Trophoblast cell (in vitro differentiated cells and primary cell): ENCODE results near the gene VPS37D.
"Not testable (repeated sequence)": the region's sequence is repeated elsewhere in the genome, so short reads cannot be mapped to it uniquely, and the experiment has no call there.

Source experiments
- DNase-seq, 2 donors: peaks; one replicate each; pipeline ENCODE4 v3.0.0-alpha.2; 2016
- H2AFZ ChIP-seq: 2 replicates; pipeline ENCODE4 v1.6.1; 2013; ENCODE audit warnings: low read length, moderate library complexity, mild to moderate bottlenecking; ENCODE audit not compliant: insufficient read depth, poor library complexity
- H2AK5ac ChIP-seq: 2 replicates; pipeline ENCODE4 v1.6.1; 2013; ENCODE audit warnings: mild to moderate bottlenecking, low read length
- H2BK120ac ChIP-seq: 2 replicates; pipeline ENCODE4 v1.6.1; 2013; ENCODE audit warnings: low read length, mild to moderate bottlenecking, moderate library complexity; ENCODE audit not compliant: insufficient read depth, poor library complexity
- H2BK12ac ChIP-seq: 2 replicates; pipeline ENCODE4 v1.6.1; 2013; ENCODE audit warnings: mild to moderate bottlenecking, low read length, moderate library complexity
- H2BK5ac ChIP-seq: 2 replicates; pipeline ENCODE4 v1.6.1; 2013; ENCODE audit warnings: low read length, low read depth, moderate library complexity, mild to moderate bottlenecking; ENCODE audit not compliant: poor library complexity
- H3K14ac ChIP-seq: 2 replicates; pipeline ENCODE4 v1.6.1; 2013; ENCODE audit warnings: mild to moderate bottlenecking, low read length
- H3K18ac ChIP-seq: 2 replicates; pipeline ENCODE4 v1.6.1; 2013; ENCODE audit warnings: mild to moderate bottlenecking, low read length
- H3K23ac ChIP-seq: 2 replicates; pipeline ENCODE4 v1.6.1; 2013; ENCODE audit warnings: low read length
- H3K27ac ChIP-seq: 2 replicates; pipeline ENCODE4 v1.5.1; 2013; ENCODE audit warnings: low read depth, mild to moderate bottlenecking, inconsistent platforms, low read length, moderate library complexity
- H3K27me3 ChIP-seq: 2 replicates; pipeline ENCODE4 v1.6.1; 2013; ENCODE audit warnings: inconsistent platforms, mild to moderate bottlenecking, low read length, moderate library complexity; ENCODE audit not compliant: insufficient read depth
- H3K36me3 ChIP-seq, 2 experiments: 1 replicate in 1 of 2; 2 replicates in 1 of 2; pipeline ENCODE4 v1.6.1; 2013; ENCODE audit warnings: low read length in 2 of 2, mild to moderate bottlenecking in 2 of 2, moderate library complexity in 1 of 2; ENCODE audit not compliant: insufficient read depth in 2 of 2, control insufficient read depth in 1 of 2
- H3K4ac ChIP-seq: 2 replicates; pipeline ENCODE4 v1.6.1; 2013; ENCODE audit warnings: low read depth, mild to moderate bottlenecking, low read length, moderate library complexity
- H3K4me1 ChIP-seq, 2 experiments: 1 replicate in 1 of 2; 2 replicates in 1 of 2; pipeline ENCODE4 v1.6.1; 2013; ENCODE audit warnings: low read length in 2 of 2, mild to moderate bottlenecking in 2 of 2, moderate library complexity in 1 of 2; ENCODE audit not compliant: insufficient read depth in 2 of 2, control insufficient read depth in 1 of 2
- H3K4me2 ChIP-seq: 2 replicates; pipeline ENCODE4 v1.6.1; 2013; ENCODE audit warnings: inconsistent platforms, mild to moderate bottlenecking, low read length, moderate library complexity
- H3K4me3 ChIP-seq: 2 replicates; pipeline ENCODE4 v1.5.1; 2013; ENCODE audit warnings: mild to moderate bottlenecking, low read depth, low read length, inconsistent platforms
- H3K79me1 ChIP-seq: one replicate; pipeline ENCODE4 v1.6.1; 2013; ENCODE audit warnings: low read length
- H3K79me2 ChIP-seq: 2 replicates; pipeline ENCODE4 v1.6.1; 2013; ENCODE audit warnings: low read length, mild to moderate bottlenecking; ENCODE audit not compliant: control insufficient read depth, insufficient read depth, poor library complexity
- H3K9ac ChIP-seq: 2 replicates; pipeline ENCODE4 v1.6.1; 2013; ENCODE audit warnings: mild to moderate bottlenecking, low read length
- H3K9me3 ChIP-seq: 2 replicates; pipeline ENCODE4 v1.6.1; 2013; ENCODE audit warnings: low read depth, mild to moderate bottlenecking, control low read depth, inconsistent platforms, low read length; ENCODE audit not compliant: insufficient read depth
- H4K12ac ChIP-seq: 2 replicates; pipeline ENCODE4 v1.6.1; 2013; ENCODE audit warnings: low read depth, mild to moderate bottlenecking, low read length, moderate library complexity
- H4K8ac ChIP-seq: 2 replicates; pipeline ENCODE4 v1.6.1; 2013; ENCODE audit warnings: low read depth, mild to moderate bottlenecking, low read length, moderate library complexity
- H4K91ac ChIP-seq: one replicate; pipeline ENCODE4 v1.6.1; 2013; ENCODE audit warnings: low read depth, mild to moderate bottlenecking, low read length, moderate library complexity
- WGBS: extraction: QIAGEN DNeasy Blood & Tissue Kit; methylation state at CpG from one replicate; pipeline ENCODE4 v1.1.7; 2013; ENCODE audit warnings: missing lambda C conversion rate; ENCODE audit not compliant: insufficient read length, insufficient coverage; ENCODE audit errors: extremely low coverage; 5-methylcytosine and 5-hydroxymethylcytosine counted together

Gene VPS37D

DNA sequence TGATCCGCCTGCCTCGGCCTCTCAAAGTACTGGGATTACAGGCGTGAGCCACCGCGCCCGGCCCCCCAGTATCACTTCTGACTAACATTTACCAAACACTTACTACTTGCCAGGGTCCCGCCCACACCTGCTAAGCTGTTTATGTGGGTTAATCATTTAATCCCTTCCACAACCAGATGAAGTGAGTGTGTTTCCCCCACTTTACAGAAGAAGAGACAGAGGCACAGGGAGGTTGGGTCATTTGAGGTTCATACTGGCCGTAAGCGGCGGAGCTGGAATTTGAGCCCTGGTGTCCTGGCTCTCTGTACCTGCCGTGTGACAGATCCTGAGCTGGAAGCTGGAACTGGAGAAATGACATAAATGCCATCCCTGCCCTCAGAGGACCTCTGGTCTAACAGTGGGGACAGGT is 15.1 kb upstream of the VPS37D start:
- no peak overlapping the region for H2AFZ ChIP-seq
- peaks cover under 1% of the 10 kb centered on the region for H3K9me3 ChIP-seq
- no peaks in the 10 kb centered on the region for H3K36me3 ChIP-seq
- H3K27ac ChIP-seq = no peak overlapping the region
- no peak overlapping the region for H3K9ac ChIP-seq
- H3K14ac ChIP-seq = no peak overlapping the region
- peaks cover 19% of the 10 kb centered on the region for H3K27me3 ChIP-seq
- H3K4me1 ChIP-seq = peaks cover 0 to 4% of the 10 kb centered on the region in 2 experiments
- H2AK5ac ChIP-seq = no peak overlapping the region
- H3K79me1 ChIP-seq = no peaks in the 10 kb centered on the region
- no CpG with 5 or more reads among the region's 11 CpGs for WGBS
- no peak overlapping the region for H3K4me2 ChIP-seq
- H3K4ac ChIP-seq = no peak overlapping the region
- no peak overlapping the region for H3K18ac ChIP-seq
- no peak for DNase-seq
- no peak overlapping the region for H3K23ac ChIP-seq
- no peak overlapping the region for H2BK12ac ChIP-seq
- H3K4me3 ChIP-seq = no peak overlapping the region
- H4K12ac ChIP-seq = no peak overlapping the region
- H4K91ac ChIP-seq = no peak overlapping the region
- no peak overlapping the region for H4K8ac ChIP-seq
- no peak overlapping the region for H2BK120ac ChIP-seq
- H2BK5ac ChIP-seq = no peak overlapping the region
- H3K79me2 ChIP-seq = no peaks in the 10 kb centered on the region

- H3K4me2 ChIP-seq, H4K8ac ChIP-seq, H3K4me3 ChIP-seq, H2BK120ac ChIP-seq, H3K36me3 ChIP-seq, H3K79me1 ChIP-seq, H2AK5ac ChIP-seq, H3K9me3 ChIP-seq, H3K14ac ChIP-seq, H2BK12ac ChIP-seq, H3K18ac ChIP-seq, DNase-seq, H3K79me2 ChIP-seq, H4K91ac ChIP-seq, H3K9ac ChIP-seq, H2AFZ ChIP-seq, H4K12ac ChIP-seq, H2BK5ac ChIP-seq, H3K27me3 ChIP-seq, H3K27ac ChIP-seq, H3K4ac ChIP-seq, H3K4me1 ChIP-seq, H3K23ac ChIP-seq: not testable (repeated sequence)
- no CpG with 5 or more reads among the region's 4 CpGs for WGBS
These were observed 12.3 kb upstream of the VPS37D start for GRCh38 chr7:73655309-73655708.

DNA sequence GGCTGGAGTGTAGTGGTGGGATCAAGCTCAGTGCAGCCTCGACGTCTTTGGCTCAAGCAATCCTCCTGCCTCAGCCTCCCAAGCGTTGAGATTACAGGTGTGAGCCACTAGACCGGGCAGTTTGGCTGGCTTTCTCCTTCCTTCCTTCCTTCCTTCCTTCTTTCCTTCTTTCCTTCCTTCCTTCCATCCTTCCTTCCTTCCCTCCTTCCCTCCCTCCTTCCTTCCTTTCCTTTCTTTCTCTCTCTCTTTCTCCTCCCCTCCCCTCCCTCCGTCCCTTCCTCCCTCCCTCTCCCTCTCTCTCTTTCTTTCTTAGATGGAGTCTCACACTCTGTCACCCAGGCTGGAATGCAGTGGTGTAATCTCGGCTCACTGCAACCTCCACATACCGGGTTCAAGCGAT is 7.6 kb upstream of the VPS37D start:
- no peak overlapping the region for H2BK120ac ChIP-seq
- H2AFZ ChIP-seq = no peak overlapping the region
- H4K12ac ChIP-seq = no peak overlapping the region
- no peak overlapping the region for H3K4ac ChIP-seq
- no peak overlapping the region for H3K27ac ChIP-seq
- H3K18ac ChIP-seq = no peak overlapping the region
- WGBS = no CpG with 5 or more reads among the region's 8 CpGs
- H4K91ac ChIP-seq = no peak overlapping the region
- H3K79me2 ChIP-seq = no peaks in the 10 kb centered on the region
- no peak overlapping the region for H2AK5ac ChIP-seq
- no peaks in the 10 kb centered on the region for H3K9me3 ChIP-seq
- no peak overlapping the region for H3K9ac ChIP-seq
- no peaks in the 10 kb centered on the region for H3K4me1 ChIP-seq
- DNase-seq = no peak
- no peak overlapping the region for H2BK12ac ChIP-seq
- H4K8ac ChIP-seq = no peak overlapping the region
- no peaks in the 10 kb centered on the region for H3K36me3 ChIP-seq
- no peak overlapping the region for H3K4me3 ChIP-seq
- H3K79me1 ChIP-seq = no peaks in the 10 kb centered on the region
- no peak overlapping the region for H3K4me2 ChIP-seq
- no peaks in the 10 kb centered on the region for H3K27me3 ChIP-seq
- H2BK5ac ChIP-seq = no peak overlapping the region
- H3K23ac ChIP-seq = no peak overlapping the region
- H3K14ac ChIP-seq = no peak overlapping the region

GRCh38 chr7:73660594-73660993 is 7.0 kb upstream of the VPS37D start:
- H3K27me3 ChIP-seq, H3K4me3 ChIP-seq, DNase-seq, H3K9me3 ChIP-seq, H2AFZ ChIP-seq, H2BK12ac ChIP-seq, H3K18ac ChIP-seq, H3K4me1 ChIP-seq, H3K9ac ChIP-seq, H3K23ac ChIP-seq, H3K14ac ChIP-seq, H2BK5ac ChIP-seq, H4K8ac ChIP-seq, H2BK120ac ChIP-seq, H3K4me2 ChIP-seq, H3K36me3 ChIP-seq, H4K12ac ChIP-seq, H3K79me2 ChIP-seq, H3K4ac ChIP-seq, H4K91ac ChIP-seq, H2AK5ac ChIP-seq, H3K27ac ChIP-seq, H3K79me1 ChIP-seq: not testable (repeated sequence)
- no CpG with 5 or more reads among the region's 4 CpGs for WGBS
